K562 (cell line): ENCODE results near the gene MOB1A. TPM values are rescaled to one million over a fixed set of nuclear protein-coding genes. Genes with fewer than 3 reads are reported as not detected.

ENCODE experiments used
- ATF7 ChIP-seq: fragments of 450-650 bp; IDR thresholded peaks from 2 replicates; pipeline ENCODE4 v1.7.1; 2014; ENCODE audit warnings: mild to moderate bottlenecking, moderate library complexity
- BCL6 ChIP-seq: fragments of 250-450 bp; sonication (Bioruptor Pico); IDR thresholded peaks from 2 replicates; pipeline ENCODE4 v1.4.0; 2020
- EP400 ChIP-seq: fragments of 450-650 bp; IDR thresholded peaks from 2 replicates; pipeline ENCODE4 v1.6.1; 2017; ENCODE audit warnings: antibody characterized with exemption, mild to moderate bottlenecking, moderate library complexity
- MEIS2 ChIP-seq: fragments of 450-650 bp; IDR thresholded peaks from 2 replicates; pipeline ENCODE4 v1.6.1; 2014; ENCODE audit warnings: mild to moderate bottlenecking; ENCODE audit not compliant: partially characterized antibody
- MYC ChIP-seq, 2 experiments: fragments of 250-450 bp in 1 of 2; sonication (Bioruptor Pico) in 1 of 2; IDR thresholded peaks; 2 replicates each; pipeline versions ENCODE4 v1.5.1 to v1.6.1; 2012 to 2021; ENCODE audit warnings: low read depth in 2 of 2, borderline replicate concordance in 1 of 2, improper control_type of control experiment in 1 of 2, low read length in 1 of 2, mild to moderate bottlenecking in 1 of 2, moderate library complexity in 1 of 2
- NCOR1 ChIP-seq: fragments of 450-650 bp; IDR thresholded peaks from 2 replicates; pipeline ENCODE4 v1.6.1; 2016; ENCODE audit warnings: mild to moderate bottlenecking, moderate library complexity
- ZNF431 ChIP-seq: sonication (generic); formaldehyde crosslinking; IDR thresholded peaks from 2 replicates; pipeline ENCODE4 v1.8.0; 2022; ENCODE audit warnings: mild to moderate bottlenecking, missing genetic modification reagents
- ZNF444 ChIP-seq: fragments of 250-450 bp; sonication (Bioruptor Pico); IDR thresholded peaks from 2 replicates; pipeline ENCODE4 v1.4.0; 2020; ENCODE audit warnings: mild to moderate bottlenecking, moderate library complexity
- ZNF445 ChIP-seq: fragments of 250-450 bp; sonication (Bioruptor Pico); IDR thresholded peaks from 2 replicates; pipeline ENCODE4 v1.4.0; 2020; ENCODE audit warnings: low read depth, mild to moderate bottlenecking, moderate library complexity
- ZNF584 ChIP-seq: fragments of 200-800 bp; sonication (Bioruptor generic); IDR thresholded peaks from 2 replicates; pipeline ENCODE4 v1.6.1; 2016; ENCODE audit warnings: low read depth, mild to moderate bottlenecking, missing genetic modification characterization, missing compliant biosample characterization
- ZNF76 ChIP-seq: fragments of 250-450 bp; sonication (Bioruptor Pico); IDR thresholded peaks from 2 replicates; pipeline ENCODE4 v1.4.0; 2020; ENCODE audit warnings: mild to moderate bottlenecking, moderate library complexity, borderline replicate concordance
- polyA plus RNA-seq, 8 experiments: library from polyadenylated mRNA; depleted of rRNA in 4 of 8; stranded (reverse) in 5 of 8; unstranded in 3 of 8; fragments of >200 nt; fragmentation: Nextera tagmentation in 2 of 8; fragmentation: Illumina TruSeq in 1 of 8; extraction: Ambion mirVana in 2 of 8; extraction: Trizol in 1 of 8; gene quantifications; 2 replicates each; pipeline versions ENCODE4 v1.2.1 to v1.2.3, GENCODE V29; 2011 to 2014; ENCODE audit warnings: inconsistent platforms in 1 of 8, missing spikeins in 1 of 8
- total RNA-seq, 7 experiments: library from RNA; depleted of rRNA in 6 of 7; stranded (reverse); fragments of >200 nt in 6 of 7; fragmentation: Illumina TruSeq in 2 of 7; extraction: Trizol in 2 of 7; gene quantifications; 2 replicates each; pipeline versions ENCODE4 v1.2.1 to v1.2.3, GENCODE V29; 2011 to 2021; ENCODE audit warnings: low replicate concordance in 1 of 7
- TF ChIP-seq, protein P1 (sequence below), 3 experiments: fragments of 200-800 bp in 1 of 3; fragments of 250-450 bp in 1 of 3; fragments of 450-650 bp in 1 of 3; sonication (Bioruptor Pico) in 1 of 3; sonication (Bioruptor generic) in 1 of 3; formaldehyde crosslinking in 1 of 3; IDR thresholded peaks; 2 replicates each; pipeline versions ENCODE4 v1.6.1 to v1.8.0; 2016 to 2022; ENCODE audit warnings: mild to moderate bottlenecking in 2 of 3, missing genetic modification characterization in 2 of 3, missing compliant biosample characterization in 1 of 3, moderate library complexity in 1 of 3
- TF ChIP-seq, protein P2 (sequence below): fragments of 450-650 bp; IDR thresholded peaks from 2 replicates; pipeline ENCODE4 v1.6.1; 2018; ENCODE audit warnings: mild to moderate bottlenecking, low read depth; ENCODE audit not compliant: partially characterized antibody
- TF ChIP-seq, protein P3 (sequence below): fragments of 200-800 bp; sonication (Bioruptor generic); IDR thresholded peaks from 2 replicates; pipeline ENCODE4 v1.6.1; 2016; ENCODE audit warnings: missing genetic modification characterization, missing compliant biosample characterization

The MOB1A gene
- total and polyA plus RNA-seq, 9 of the 15 experiments (the other 6 are each of a cell fraction or from before 2014, with no cell fraction given), result 24.8 to 100 (median 60.2) TPM

DNA sequence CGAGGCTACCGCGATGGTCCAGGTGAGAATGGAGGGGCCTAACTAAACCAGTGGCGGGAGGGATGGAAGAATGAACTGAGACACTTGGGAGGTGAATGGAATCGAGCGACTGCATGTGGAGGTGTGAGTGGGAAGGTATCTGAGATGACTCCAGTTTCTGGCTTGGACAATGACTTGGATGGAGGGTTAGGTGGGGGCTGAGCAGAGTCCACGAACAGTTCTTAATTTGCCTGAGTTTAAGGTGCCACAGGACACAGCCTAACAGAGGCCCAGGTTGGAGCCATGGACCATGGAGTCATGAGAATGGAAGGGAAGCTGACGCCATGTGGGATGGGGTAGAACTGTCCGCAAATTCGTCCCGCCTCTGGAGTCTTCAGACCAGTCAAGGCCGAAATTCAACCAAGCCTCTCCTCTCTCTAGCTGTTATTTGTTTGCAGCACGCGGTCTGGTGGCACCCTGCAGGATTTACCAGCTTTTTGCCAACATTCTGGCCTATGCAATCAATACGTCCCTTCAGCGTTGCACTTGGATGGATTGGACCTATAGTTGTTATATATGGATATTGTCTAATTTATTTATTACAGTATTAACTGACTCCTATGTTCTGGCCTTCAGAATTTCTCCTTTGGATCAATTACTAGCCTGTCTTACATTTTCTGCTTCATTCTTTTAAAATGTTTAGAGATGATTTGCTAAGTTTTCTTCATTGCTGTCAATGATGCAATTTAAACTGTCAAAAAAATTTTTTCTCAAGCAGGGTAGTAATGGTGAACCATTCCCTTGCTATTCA lies 30.0 kb downstream of the MOB1A start (continued):
- TF ChIP-seq, protein P1, sequence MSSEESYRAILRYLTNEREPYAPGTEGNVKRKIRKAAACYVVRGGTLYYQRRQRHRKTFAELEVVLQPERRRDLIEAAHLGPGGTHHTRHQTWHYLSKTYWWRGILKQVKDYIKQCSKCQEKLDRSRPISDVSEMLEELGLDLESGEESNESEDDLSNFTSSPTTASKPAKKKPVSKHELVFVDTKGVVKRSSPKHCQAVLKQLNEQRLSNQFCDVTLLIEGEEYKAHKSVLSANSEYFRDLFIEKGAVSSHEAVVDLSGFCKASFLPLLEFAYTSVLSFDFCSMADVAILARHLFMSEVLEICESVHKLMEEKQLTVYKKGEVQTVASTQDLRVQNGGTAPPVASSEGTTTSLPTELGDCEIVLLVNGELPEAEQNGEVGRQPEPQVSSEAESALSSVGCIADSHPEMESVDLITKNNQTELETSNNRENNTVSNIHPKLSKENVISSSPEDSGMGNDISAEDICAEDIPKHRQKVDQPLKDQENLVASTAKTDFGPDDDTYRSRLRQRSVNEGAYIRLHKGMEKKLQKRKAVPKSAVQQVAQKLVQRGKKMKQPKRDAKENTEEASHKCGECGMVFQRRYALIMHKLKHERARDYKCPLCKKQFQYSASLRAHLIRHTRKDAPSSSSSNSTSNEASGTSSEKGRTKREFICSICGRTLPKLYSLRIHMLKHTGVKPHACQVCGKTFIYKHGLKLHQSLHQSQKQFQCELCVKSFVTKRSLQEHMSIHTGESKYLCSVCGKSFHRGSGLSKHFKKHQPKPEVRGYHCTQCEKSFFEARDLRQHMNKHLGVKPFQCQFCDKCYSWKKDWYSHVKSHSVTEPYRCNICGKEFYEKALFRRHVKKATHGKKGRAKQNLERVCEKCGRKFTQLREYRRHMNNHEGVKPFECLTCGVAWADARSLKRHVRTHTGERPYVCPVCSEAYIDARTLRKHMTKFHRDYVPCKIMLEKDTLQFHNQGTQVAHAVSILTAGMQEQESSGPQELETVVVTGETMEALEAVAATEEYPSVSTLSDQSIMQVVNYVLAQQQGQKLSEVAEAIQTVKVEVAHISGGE (CRISPR knock-in tag; IDR thresholded peaks at IDR 0.05), result no peak
- TF ChIP-seq ZNF584 (CRISPR knock-in tag) (no peak), MYC (IDR thresholded peaks at IDR 0.05; ENCODE audit: low read depth, low read length) (0 out of 2 replicates have a peak, but pooled peaks have one; percentile 33), MYC (CRISPR knock-in tag; IDR thresholded peaks at IDR 0.05; ENCODE audit: borderline replicate concordance, low read depth) (no peak), ZNF76 (0 out of 2 replicates have a peak, but pooled peaks have one; percentile 37), ZNF445 (no peak), ZNF431 (CRISPR knock-in tag) (no peak), MEIS2 (no peak), ATF7 (0 out of 2 replicates have a peak, but pooled peaks have one; percentile 12), NCOR1 (no peak), EP400 (0 out of 2 replicates have a peak, but pooled peaks have one; percentile 53), BCL6 (CRISPR knock-in tag) (no peak), ZNF444 (no peak)
- TF ChIP-seq, protein P2, sequence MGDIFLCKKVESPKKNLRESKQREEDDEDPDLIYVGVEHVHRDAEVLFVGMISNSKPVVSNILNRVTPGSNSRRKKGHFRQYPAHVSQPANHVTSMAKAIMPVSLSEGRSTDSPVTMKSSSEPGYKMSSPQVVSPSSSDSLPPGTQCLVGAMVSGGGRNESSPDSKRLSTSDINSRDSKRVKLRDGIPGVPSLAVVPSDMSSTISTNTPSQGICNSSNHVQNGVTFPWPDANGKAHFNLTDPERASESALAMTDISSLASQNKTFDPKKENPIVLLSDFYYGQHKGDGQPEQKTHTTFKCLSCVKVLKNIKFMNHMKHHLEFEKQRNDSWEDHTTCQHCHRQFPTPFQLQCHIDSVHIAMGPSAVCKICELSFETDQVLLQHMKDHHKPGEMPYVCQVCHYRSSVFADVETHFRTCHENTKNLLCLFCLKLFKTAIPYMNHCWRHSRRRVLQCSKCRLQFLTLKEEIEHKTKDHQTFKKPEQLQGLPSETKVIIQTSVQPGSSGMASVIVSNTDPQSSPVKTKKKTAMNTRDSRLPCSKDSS, result no peak
- TF ChIP-seq, protein P3, sequence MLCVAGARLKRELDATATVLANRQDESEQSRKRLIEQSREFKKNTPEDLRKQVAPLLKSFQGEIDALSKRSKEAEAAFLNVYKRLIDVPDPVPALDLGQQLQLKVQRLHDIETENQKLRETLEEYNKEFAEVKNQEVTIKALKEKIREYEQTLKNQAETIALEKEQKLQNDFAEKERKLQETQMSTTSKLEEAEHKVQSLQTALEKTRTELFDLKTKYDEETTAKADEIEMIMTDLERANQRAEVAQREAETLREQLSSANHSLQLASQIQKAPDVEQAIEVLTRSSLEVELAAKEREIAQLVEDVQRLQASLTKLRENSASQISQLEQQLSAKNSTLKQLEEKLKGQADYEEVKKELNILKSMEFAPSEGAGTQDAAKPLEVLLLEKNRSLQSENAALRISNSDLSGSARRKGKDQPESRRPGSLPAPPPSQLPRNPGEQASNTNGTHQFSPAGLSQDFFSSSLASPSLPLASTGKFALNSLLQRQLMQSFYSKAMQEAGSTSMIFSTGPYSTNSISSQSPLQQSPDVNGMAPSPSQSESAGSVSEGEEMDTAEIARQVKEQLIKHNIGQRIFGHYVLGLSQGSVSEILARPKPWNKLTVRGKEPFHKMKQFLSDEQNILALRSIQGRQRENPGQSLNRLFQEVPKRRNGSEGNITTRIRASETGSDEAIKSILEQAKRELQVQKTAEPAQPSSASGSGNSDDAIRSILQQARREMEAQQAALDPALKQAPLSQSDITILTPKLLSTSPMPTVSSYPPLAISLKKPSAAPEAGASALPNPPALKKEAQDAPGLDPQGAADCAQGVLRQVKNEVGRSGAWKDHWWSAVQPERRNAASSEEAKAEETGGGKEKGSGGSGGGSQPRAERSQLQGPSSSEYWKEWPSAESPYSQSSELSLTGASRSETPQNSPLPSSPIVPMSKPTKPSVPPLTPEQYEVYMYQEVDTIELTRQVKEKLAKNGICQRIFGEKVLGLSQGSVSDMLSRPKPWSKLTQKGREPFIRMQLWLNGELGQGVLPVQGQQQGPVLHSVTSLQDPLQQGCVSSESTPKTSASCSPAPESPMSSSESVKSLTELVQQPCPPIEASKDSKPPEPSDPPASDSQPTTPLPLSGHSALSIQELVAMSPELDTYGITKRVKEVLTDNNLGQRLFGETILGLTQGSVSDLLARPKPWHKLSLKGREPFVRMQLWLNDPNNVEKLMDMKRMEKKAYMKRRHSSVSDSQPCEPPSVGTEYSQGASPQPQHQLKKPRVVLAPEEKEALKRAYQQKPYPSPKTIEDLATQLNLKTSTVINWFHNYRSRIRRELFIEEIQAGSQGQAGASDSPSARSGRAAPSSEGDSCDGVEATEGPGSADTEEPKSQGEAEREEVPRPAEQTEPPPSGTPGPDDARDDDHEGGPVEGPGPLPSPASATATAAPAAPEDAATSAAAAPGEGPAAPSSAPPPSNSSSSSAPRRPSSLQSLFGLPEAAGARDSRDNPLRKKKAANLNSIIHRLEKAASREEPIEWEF (CRISPR knock-in tag), result no peak
